ENCODE measurements around the gene TM9SF2.
"Not testable (repeated sequence)": the region's sequence is repeated elsewhere in the genome, so short reads cannot be mapped to it uniquely, and the experiment has no call there.

The TM9SF2 gene

DNA sequence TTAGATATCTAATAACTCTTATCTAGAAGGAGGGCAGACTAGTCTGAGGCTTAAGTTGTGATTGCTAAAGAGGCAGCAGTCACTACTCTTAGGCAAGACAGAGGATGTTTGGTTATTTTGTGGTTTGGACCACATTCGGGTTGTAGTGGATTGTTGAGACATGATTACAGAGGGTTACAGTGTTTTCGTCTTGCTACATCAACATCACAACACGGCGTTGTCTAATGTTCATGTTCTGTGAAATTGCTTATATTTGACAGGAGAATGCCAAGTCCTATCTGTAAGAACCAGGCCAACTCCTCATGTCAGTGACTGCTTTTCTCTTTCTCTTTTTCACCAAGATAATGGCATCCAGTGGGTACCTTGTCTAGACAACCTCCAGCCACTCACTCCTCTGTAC, 16.8 kb upstream of the TM9SF2 start:
- TF ChIP-seq, protein P1, sequence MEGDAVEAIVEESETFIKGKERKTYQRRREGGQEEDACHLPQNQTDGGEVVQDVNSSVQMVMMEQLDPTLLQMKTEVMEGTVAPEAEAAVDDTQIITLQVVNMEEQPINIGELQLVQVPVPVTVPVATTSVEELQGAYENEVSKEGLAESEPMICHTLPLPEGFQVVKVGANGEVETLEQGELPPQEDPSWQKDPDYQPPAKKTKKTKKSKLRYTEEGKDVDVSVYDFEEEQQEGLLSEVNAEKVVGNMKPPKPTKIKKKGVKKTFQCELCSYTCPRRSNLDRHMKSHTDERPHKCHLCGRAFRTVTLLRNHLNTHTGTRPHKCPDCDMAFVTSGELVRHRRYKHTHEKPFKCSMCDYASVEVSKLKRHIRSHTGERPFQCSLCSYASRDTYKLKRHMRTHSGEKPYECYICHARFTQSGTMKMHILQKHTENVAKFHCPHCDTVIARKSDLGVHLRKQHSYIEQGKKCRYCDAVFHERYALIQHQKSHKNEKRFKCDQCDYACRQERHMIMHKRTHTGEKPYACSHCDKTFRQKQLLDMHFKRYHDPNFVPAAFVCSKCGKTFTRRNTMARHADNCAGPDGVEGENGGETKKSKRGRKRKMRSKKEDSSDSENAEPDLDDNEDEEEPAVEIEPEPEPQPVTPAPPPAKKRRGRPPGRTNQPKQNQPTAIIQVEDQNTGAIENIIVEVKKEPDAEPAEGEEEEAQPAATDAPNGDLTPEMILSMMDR (IDR thresholded peaks at IDR 0.05; ENCODE audit: unreplicated experiment in 3 of 3) = no peak
- H3K27me3 Mint-ChIP-seq (ENCODE audit: low read depth) = peaks cover 9% of the 10 kb centered on the region
- H3K36me3 Mint-ChIP-seq (ENCODE audit: low read depth) = no peaks in the 10 kb centered on the region

DNA sequence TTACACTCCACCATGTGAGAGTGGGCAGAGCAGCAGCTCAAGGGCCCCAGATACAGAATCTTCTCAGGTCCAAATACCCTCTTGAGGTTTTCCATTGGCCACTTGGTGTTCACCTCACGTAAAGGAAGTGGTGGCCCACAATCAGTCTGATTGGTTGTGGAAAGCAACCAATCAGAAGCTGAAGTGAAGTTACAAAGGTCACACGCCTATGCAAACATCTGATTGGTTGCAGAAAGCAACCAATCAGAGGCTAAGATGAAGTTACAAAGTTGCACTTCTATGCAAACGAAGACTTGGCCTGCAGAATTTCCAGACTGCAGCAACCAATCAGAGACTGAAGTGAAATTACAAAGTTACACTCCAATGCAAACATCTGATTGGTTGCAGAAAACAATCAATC, 14.3 kb upstream of the TM9SF2 start:
- Mint-ChIP-seq H3K9me3 (peaks cover 5% of the 10 kb centered on the region), H3K27ac (no peak overlapping the region), H3K27me3 (ENCODE audit: low read depth) (peaks cover 9% of the 10 kb centered on the region), H3K4me1 (no peaks in the 10 kb centered on the region), H3K36me3 (ENCODE audit: low read depth) (no peaks in the 10 kb centered on the region), H3K4me3 (no peak overlapping the region)
- TF ChIP-seq, protein P1 (IDR thresholded peaks at IDR 0.05; ENCODE audit: unreplicated experiment in 3 of 3) = no peak

More for the DNA sequence above, 16.8 kb upstream of the TM9SF2 start:
- Mint-ChIP-seq H3K27ac (no peak overlapping the region), H3K9me3 (peaks cover 5% of the 10 kb centered on the region), H3K4me1 (no peaks in the 10 kb centered on the region), H3K4me3 (no peak overlapping the region)

- H3K36me3 Mint-ChIP-seq (ENCODE audit: low read depth) = no peaks in the 10 kb centered on the region
- H3K9me3 Mint-ChIP-seq = peaks cover 5% of the 10 kb centered on the region
- TF ChIP-seq, protein P1 (IDR thresholded peaks at IDR 0.05; ENCODE audit: unreplicated experiment in 3 of 3) = no peak
- no peaks in the 10 kb centered on the region for H3K4me1 Mint-ChIP-seq
- H3K27me3 Mint-ChIP-seq (ENCODE audit: low read depth) = peaks cover 11% of the 10 kb centered on the region
- no peak overlapping the region for H3K27ac Mint-ChIP-seq
- H3K4me3 Mint-ChIP-seq = no peak overlapping the region
Measured at GRCh38 chr13:99489028-99489427, 12.2 kb upstream of the TM9SF2 start.

DNA sequence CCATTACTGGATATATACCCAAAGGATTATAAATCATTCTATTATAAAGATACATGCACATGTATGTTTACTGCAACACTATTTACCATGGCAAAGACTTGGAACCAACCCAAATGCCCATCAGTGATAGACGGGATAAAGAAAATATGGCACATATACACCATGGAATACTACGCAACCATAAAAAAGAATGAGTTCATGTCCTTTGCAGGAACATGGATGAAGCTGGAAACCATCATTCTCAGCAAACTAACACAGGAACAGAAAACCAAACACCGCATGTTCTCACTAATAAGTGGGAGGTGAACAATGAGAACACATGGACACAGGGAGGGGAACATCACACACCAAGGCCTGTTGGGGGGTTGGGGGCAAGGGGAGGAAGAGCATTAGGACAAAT, 9.5 kb upstream of the TM9SF2 start:
- not testable (repeated sequence) for H3K9me3 Mint-ChIP-seq; H3K27ac Mint-ChIP-seq; H3K36me3 Mint-ChIP-seq (ENCODE audit: low read depth); H3K4me1 Mint-ChIP-seq; H3K4me3 Mint-ChIP-seq
- peaks cover 21% of the 10 kb centered on the region for H3K27me3 Mint-ChIP-seq (ENCODE audit: low read depth)

- H3K27ac Mint-ChIP-seq = peak overlapping the region in 2 of 3 experiments; percentile 24 to 54
- TF ChIP-seq, protein P1 (IDR thresholded peaks at IDR 0.05; ENCODE audit: unreplicated experiment in 3 of 3) = no peak
- peaks cover 3% of the 10 kb centered on the region for H3K9me3 Mint-ChIP-seq
- H3K36me3 Mint-ChIP-seq (ENCODE audit: low read depth) = no peaks in the 10 kb centered on the region
- H3K4me1 Mint-ChIP-seq = peaks cover 15% of the 10 kb centered on the region
- H3K27me3 Mint-ChIP-seq (ENCODE audit: low read depth) = peaks cover 16% of the 10 kb centered on the region
- peak overlapping the region; percentile 20 to 28 (median 22) for H3K4me3 Mint-ChIP-seq
Measured at GRCh38 chr13:99495466-99496183, 5.6 kb upstream of the TM9SF2 start.

GRCh38 chr13:99496184-99497142, 4.8 kb upstream of the TM9SF2 start:
- H3K27ac Mint-ChIP-seq = peak overlapping the region; percentile 64 to 87 (median 69)
- peaks cover 16% of the 10 kb centered on the region for H3K27me3 Mint-ChIP-seq (ENCODE audit: low read depth)
- peaks cover 23% of the 10 kb centered on the region for H3K4me1 Mint-ChIP-seq
- H3K4me3 Mint-ChIP-seq = peak overlapping the region; percentile 72 to 92 (median 79)
- no peaks in the 10 kb centered on the region for H3K36me3 Mint-ChIP-seq (ENCODE audit: low read depth)
- TF ChIP-seq, protein P1 (IDR thresholded peaks at IDR 0.05; ENCODE audit: unreplicated experiment in 3 of 3) = no peak
- H3K9me3 Mint-ChIP-seq = peaks cover 3% of the 10 kb centered on the region
